HepG2 (cell line): ENCODE results near the gene PRDX5. TPM values are rescaled to one million over a fixed set of nuclear protein-coding genes. Genes with fewer than 3 reads are reported as not detected.

Experiments
- CC2D1A ChIP-seq: sonication (generic); formaldehyde crosslinking; IDR thresholded peaks from 2 replicates; pipeline ENCODE4 v1.8.1; 2023; ENCODE audit warnings: mild to moderate bottlenecking, missing genetic modification reagents
- CHD2 ChIP-seq: IDR thresholded peaks from 2 replicates; pipeline ENCODE4 v1.6.1; 2011; ENCODE audit warnings: low read depth, low read length, improper control_type of control experiment
- HMGXB4 ChIP-seq, 2 experiments: sonication (generic) in 1 of 2; formaldehyde crosslinking in 1 of 2; IDR thresholded peaks; 2 replicates each; pipeline versions ENCODE4 v1.4.0 to v1.6.1; 2018 to 2020; ENCODE audit warnings: missing genetic modification reagents in 2 of 2, borderline replicate concordance in 1 of 2, low read depth in 1 of 2, mild to moderate bottlenecking in 1 of 2, missing biosample characterization in 1 of 2
- KDM1A ChIP-seq: IDR thresholded peaks from 2 replicates; pipeline ENCODE4 v1.6.1; 2016; ENCODE audit warnings: missing compliant biosample characterization
- MBD4 ChIP-seq: IDR thresholded peaks from 2 replicates; pipeline ENCODE4 v1.6.1; 2012; ENCODE audit warnings: low read length, inconsistent platforms, borderline replicate concordance
- SNAPC5 ChIP-seq: sonication (generic); formaldehyde crosslinking; IDR thresholded peaks from 2 replicates; pipeline ENCODE4 v1.8.1; 2023; ENCODE audit warnings: mild to moderate bottlenecking, missing genetic modification reagents, borderline replicate concordance
- ZNF564 ChIP-seq: sonication (generic); formaldehyde crosslinking; IDR thresholded peaks from 2 replicates; pipeline ENCODE4 v1.8.1; 2023; ENCODE audit warnings: mild to moderate bottlenecking, missing genetic modification reagents
- ZNF687 ChIP-seq: sonication (generic); formaldehyde crosslinking; IDR thresholded peaks from 2 replicates; pipeline ENCODE4 v1.5.1; 2020; ENCODE audit warnings: mild to moderate bottlenecking, missing genetic modification reagents, moderate library complexity
- polyA plus RNA-seq, 8 experiments: library from polyadenylated mRNA; depleted of rRNA in 3 of 8; stranded (reverse) in 7 of 8; unstranded in 1 of 8; fragments of >200 nt; fragmentation: Illumina TruSeq in 4 of 8; extraction: Trizol in 4 of 8; gene quantifications; 2 replicates each; pipeline versions ENCODE4 v1.2.1 to v1.2.3, GENCODE V29; 2011 to 2016; ENCODE audit warnings: low read depth in 4 of 8, missing spikeins in 1 of 8, mixed read lengths in 1 of 8; ENCODE audit not compliant: insufficient read depth in 1 of 8
- total RNA-seq, 5 experiments: library from RNA; depleted of rRNA; stranded (reverse); fragments of >200 nt; fragmentation: Illumina TruSeq; extraction: Trizol; gene quantifications; 2 replicates each; pipeline ENCODE4 v1.2.3, GENCODE V29; 2016; ENCODE audit warnings: low read depth in 1 of 5
- TF ChIP-seq, protein P1 (sequence below): sonication (generic); formaldehyde crosslinking; conservative IDR thresholded peaks from 2 replicates; pipeline ENCODE4 v1.8.0; 2022; ENCODE audit warnings: mild to moderate bottlenecking, moderate library complexity, missing genetic modification reagents
- TF ChIP-seq, protein P2 (sequence below): sonication (generic); formaldehyde crosslinking; IDR thresholded peaks from 2 replicates; pipeline ENCODE4 v1.4.0; 2020; ENCODE audit warnings: low read depth, missing genetic modification reagents
- TF ChIP-seq, protein P3 (sequence below): IDR thresholded peaks from 2 replicates; pipeline ENCODE4 v1.6.1; 2016; ENCODE audit warnings: mild to moderate bottlenecking, missing biosample characterization, missing genetic modification reagents
- TF ChIP-seq, protein P4 (sequence below): fragments of 450-650 bp; IDR thresholded peaks from 2 replicates; pipeline ENCODE4 v1.6.1; 2016

The PRDX5 gene
- total and polyA plus RNA-seq, 2 of the 13 experiments (the other 11 are each of a cell fraction or from before 2014, with no cell fraction given): 215 to 311 TPM

- TF ChIP-seq, protein P1, sequence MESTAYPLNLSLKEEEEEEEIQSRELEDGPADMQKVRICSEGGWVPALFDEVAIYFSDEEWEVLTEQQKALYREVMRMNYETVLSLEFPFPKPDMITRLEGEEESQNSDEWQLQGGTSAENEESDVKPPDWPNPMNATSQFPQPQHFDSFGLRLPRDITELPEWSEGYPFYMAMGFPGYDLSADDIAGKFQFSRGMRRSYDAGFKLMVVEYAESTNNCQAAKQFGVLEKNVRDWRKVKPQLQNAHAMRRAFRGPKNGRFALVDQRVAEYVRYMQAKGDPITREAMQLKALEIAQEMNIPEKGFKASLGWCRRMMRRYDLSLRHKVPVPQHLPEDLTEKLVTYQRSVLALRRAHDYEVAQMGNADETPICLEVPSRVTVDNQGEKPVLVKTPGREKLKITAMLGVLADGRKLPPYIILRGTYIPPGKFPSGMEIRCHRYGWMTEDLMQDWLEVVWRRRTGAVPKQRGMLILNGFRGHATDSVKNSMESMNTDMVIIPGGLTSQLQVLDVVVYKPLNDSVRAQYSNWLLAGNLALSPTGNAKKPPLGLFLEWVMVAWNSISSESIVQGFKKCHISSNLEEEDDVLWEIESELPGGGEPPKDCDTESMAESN: 0 out of 2 replicates have a peak, but pooled peaks have one; percentile 33
- TF ChIP-seq CC2D1A (CRISPR knock-in tag) (0 out of 2 replicates have a peak, but pooled peaks have one; percentile 52), ZNF564 (no peak), CHD2 (no peak), HMGXB4 (CRISPR knock-in tag; IDR thresholded peaks at IDR 0.05; ENCODE audit: borderline replicate concordance in 1 of 2, low read depth in 1 of 2) (peak; percentile 91 to 96), SNAPC5 (CRISPR knock-in tag) (no peak), KDM1A (CRISPR knock-in tag) (no peak), ZNF687 (CRISPR knock-in tag) (peak; percentile 80), MBD4 (no peak)
- TF ChIP-seq, protein P2, sequence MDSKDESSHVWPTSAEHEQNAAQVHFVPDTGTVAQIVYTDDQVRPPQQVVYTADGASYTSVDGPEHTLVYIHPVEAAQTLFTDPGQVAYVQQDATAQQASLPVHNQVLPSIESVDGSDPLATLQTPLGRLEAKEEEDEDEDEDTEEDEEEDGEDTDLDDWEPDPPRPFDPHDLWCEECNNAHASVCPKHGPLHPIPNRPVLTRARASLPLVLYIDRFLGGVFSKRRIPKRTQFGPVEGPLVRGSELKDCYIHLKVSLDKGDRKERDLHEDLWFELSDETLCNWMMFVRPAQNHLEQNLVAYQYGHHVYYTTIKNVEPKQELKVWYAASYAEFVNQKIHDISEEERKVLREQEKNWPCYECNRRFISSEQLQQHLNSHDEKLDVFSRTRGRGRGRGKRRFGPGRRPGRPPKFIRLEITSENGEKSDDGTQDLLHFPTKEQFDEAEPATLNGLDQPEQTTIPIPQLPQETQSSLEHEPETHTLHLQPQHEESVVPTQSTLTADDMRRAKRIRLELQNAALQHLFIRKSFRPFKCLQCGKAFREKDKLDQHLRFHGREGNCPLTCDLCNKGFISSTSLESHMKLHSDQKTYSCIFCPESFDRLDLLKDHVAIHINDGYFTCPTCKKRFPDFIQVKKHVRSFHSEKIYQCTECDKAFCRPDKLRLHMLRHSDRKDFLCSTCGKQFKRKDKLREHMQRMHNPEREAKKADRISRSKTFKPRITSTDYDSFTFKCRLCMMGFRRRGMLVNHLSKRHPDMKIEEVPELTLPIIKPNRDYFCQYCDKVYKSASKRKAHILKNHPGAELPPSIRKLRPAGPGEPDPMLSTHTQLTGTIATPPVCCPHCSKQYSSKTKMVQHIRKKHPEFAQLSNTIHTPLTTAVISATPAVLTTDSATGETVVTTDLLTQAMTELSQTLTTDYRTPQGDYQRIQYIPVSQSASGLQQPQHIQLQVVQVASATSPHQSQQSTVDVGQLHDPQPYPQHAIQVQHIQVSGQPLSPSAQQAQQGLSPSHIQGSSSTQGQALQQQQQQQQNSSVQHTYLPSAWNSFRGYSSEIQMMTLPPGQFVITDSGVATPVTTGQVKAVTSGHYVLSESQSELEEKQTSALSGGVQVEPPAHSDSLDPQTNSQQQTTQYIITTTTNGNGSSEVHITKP: peak; percentile 39; the same call in 1 of the 2 replicates
- TF ChIP-seq, protein P3, sequence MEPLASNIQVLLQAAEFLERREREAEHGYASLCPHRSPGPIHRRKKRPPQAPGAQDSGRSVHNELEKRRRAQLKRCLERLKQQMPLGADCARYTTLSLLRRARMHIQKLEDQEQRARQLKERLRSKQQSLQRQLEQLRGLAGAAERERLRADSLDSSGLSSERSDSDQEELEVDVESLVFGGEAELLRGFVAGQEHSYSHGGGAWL (CRISPR knock-in tag): peak; percentile 33; the same call in 1 of the 2 replicates
- TF ChIP-seq, protein P4, sequence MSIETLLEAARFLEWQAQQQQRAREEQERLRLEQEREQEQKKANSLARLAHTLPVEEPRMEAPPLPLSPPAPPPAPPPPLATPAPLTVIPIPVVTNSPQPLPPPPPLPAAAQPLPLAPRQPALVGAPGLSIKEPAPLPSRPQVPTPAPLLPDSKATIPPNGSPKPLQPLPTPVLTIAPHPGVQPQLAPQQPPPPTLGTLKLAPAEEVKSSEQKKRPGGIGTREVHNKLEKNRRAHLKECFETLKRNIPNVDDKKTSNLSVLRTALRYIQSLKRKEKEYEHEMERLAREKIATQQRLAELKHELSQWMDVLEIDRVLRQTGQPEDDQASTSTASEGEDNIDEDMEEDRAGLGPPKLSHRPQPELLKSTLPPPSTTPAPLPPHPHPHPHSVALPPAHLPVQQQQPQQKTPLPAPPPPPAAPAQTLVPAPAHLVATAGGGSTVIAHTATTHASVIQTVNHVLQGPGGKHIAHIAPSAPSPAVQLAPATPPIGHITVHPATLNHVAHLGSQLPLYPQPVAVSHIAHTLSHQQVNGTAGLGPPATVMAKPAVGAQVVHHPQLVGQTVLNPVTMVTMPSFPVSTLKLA: no peak
Observed at GRCh38 chr11:64355078-64355940, 37.4 kb downstream of the PRDX5 start (continued).
